ENCODE measurements around the gene SRGAP2.
"Not testable (repeated sequence)": the region's sequence is repeated elsewhere in the genome, so short reads cannot be mapped to it uniquely, and the experiment has no call there.

GRCh38 chr1:206174182-206174868, 29.0 kb upstream of the SRGAP2 start:
- TF ChIP-seq CTCF (tag by site-specific recombination; IDR thresholded peaks at IDR 0.05); SP2 (tag by site-specific recombination; IDR thresholded peaks at IDR 0.05); KLF17 (tag by site-specific recombination; IDR thresholded peaks at IDR 0.05); ZNF530 (tag by site-specific recombination; IDR thresholded peaks at IDR 0.05; ENCODE audit: low read depth); ELK4 (IDR thresholded peaks at IDR 0.05; ENCODE audit: borderline replicate concordance, low read depth, low read length); PRDM10 (tag by site-specific recombination; IDR thresholded peaks at IDR 0.05); ZBTB11 (tag by site-specific recombination; conservative IDR thresholded peaks at IDR 0.05; ENCODE audit: low read depth); ZBTB10 (tag by site-specific recombination; IDR thresholded peaks at IDR 0.05); ZNF112 (tag by site-specific recombination; IDR thresholded peaks at IDR 0.05); TCF7L2 (IDR thresholded peaks at IDR 0.05; ENCODE audit: borderline replicate concordance, low read depth, low read length); REST (tag by site-specific recombination; IDR thresholded peaks at IDR 0.05); ZNF830 (tag by site-specific recombination; IDR thresholded peaks at IDR 0.05; ENCODE audit: low read depth): not testable (repeated sequence)

Measured in HEK293 (cell line).